Adipocyte (in vitro differentiated cells): Measurements from ENCODE around the gene PITPNC1.

Experiments
- DNase-seq: peaks from one replicate; pipeline ENCODE4 v3.0.0-alpha.2; 2015; ENCODE audit warnings: low read depth
- H3K27me3 ChIP-seq: replicated peaks from 2 replicates; pipeline ENCODE4 v1.7.0; 2013; ENCODE audit warnings: mild to moderate bottlenecking, low read length, moderate library complexity; ENCODE audit not compliant: control insufficient read depth, insufficient read depth
- H3K36me3 ChIP-seq: 2 replicates; pipeline ENCODE4 v1.7.0; 2013; ENCODE audit warnings: low read length, mild to moderate bottlenecking, moderate library complexity; ENCODE audit not compliant: control insufficient read depth, insufficient read depth, severe bottlenecking
- H3K4me1 ChIP-seq: 2 replicates; pipeline ENCODE4 v1.7.0; 2013; ENCODE audit warnings: mild to moderate bottlenecking, low read length, moderate library complexity; ENCODE audit not compliant: control insufficient read depth, insufficient read depth
- H3K4me3 ChIP-seq: 2 replicates; pipeline ENCODE4 v1.7.0; 2013; ENCODE audit warnings: mild to moderate bottlenecking, low read length, moderate library complexity
- H3K9ac ChIP-seq: 2 replicates; pipeline ENCODE4 v1.7.0; 2013; ENCODE audit warnings: mild to moderate bottlenecking, low read length, moderate library complexity
- H3K9me3 ChIP-seq: 2 replicates; pipeline ENCODE4 v1.7.0; 2013; ENCODE audit warnings: mild to moderate bottlenecking, low read length, moderate library complexity; ENCODE audit not compliant: control insufficient read depth

PITPNC1 gene

GRCh38 chr17:67729903-67730302 lies 352.8 kb downstream of the PITPNC1 start:
- peaks cover 3% of the 10 kb centered on the region for H3K9me3 ChIP-seq
- H3K4me1 ChIP-seq, result no peaks in the 10 kb centered on the region
- no peak overlapping the region for H3K4me3 ChIP-seq
- no peaks in the 10 kb centered on the region for H3K27me3 ChIP-seq
- H3K9ac ChIP-seq, result no peak overlapping the region
- no peak for DNase-seq
- peaks cover 76% of the 10 kb centered on the region for H3K36me3 ChIP-seq

DNA sequence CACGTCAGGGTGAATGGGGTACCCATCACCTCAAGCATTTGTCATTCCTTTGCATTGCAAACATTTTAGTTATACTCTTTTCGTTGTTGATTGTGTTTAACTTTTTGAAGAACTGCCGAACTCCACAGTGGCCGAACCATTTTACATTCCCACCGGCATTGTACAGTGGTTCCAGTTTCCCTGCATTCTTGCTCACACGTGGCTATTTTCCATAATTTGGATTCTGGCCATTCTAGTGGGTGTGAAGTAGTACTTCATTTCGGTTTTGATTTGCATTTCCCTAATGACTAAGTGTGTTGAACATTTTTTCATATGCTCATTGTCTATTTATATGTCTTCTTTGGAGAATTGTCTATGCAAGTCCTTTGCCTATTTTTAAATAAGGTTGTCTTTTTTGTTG lies 353.6 kb downstream of the PITPNC1 start:
- Histone ChIP-seq H3K4me3 (no peak overlapping the region), H3K4me1 (no peaks in the 10 kb centered on the region), H3K36me3 (peaks cover 75% of the 10 kb centered on the region), H3K9me3 (peaks cover 3% of the 10 kb centered on the region), H3K27me3 (no peaks in the 10 kb centered on the region), H3K9ac (no peak overlapping the region)
- DNase-seq, result no peak

DNA sequence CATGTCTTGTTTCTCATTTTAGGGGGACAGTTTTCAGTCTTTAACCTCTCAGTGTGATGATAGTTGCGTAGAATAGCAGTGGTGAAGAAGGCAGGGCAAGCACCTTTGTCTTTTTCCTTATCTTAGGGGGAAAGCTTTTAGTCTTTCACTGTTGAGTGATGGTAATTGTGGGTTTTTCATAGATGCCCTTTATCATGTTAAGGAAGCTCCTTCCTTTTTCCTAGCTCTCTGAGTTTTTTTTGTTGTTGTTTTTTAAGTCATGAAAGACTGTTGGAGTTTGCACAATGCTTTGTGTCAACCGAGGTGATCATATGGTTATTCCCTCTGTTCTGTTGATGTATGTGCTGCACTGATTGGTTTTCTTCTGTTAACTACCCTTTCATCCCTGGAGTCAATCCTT lies 356.4 kb downstream of the PITPNC1 start:
- Histone ChIP-seq H3K9me3 (peaks cover 3% of the 10 kb centered on the region), H3K9ac (no peak overlapping the region), H3K36me3 (peaks cover 80% of the 10 kb centered on the region), H3K4me1 (no peaks in the 10 kb centered on the region), H3K4me3 (no peak overlapping the region), H3K27me3 (no peaks in the 10 kb centered on the region)
- DNase-seq, result no peak

DNA sequence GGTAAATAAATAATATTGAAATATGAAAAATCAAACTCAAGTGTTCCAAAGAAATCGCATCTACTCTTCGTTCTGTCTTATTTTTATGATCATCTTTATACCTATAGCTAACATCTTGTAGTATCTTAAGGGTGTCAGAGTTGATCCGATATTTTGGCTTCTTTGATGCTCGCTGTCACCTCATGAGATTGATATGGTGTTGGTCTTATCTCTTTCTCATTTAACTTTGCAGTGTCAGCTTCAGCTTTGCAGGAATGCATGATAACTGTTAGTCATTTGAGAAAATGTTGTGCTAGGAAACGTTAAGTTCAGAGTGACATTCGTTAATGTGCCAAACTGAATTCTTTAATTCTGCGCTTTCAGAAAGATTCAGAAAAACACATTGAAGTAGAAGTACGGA lies 360.1 kb downstream of the PITPNC1 start:
- peaks cover 87% of the 10 kb centered on the region for H3K36me3 ChIP-seq
- DNase-seq, result no peak
- H3K4me3 ChIP-seq, result no peak overlapping the region
- H3K27me3 ChIP-seq, result no peaks in the 10 kb centered on the region
- H3K9ac ChIP-seq, result no peak overlapping the region
- no peaks in the 10 kb centered on the region for H3K4me1 ChIP-seq
- H3K9me3 ChIP-seq, result no peaks in the 10 kb centered on the region

GRCh38 chr17:67742025-67742424 lies 364.9 kb downstream of the PITPNC1 start:
- no peaks in the 10 kb centered on the region for H3K4me1 ChIP-seq
- no peak for DNase-seq
- no peak overlapping the region for H3K4me3 ChIP-seq
- H3K36me3 ChIP-seq, result peaks cover 88% of the 10 kb centered on the region
- no peak overlapping the region for H3K9ac ChIP-seq
- no peaks in the 10 kb centered on the region for H3K27me3 ChIP-seq
- no peaks in the 10 kb centered on the region for H3K9me3 ChIP-seq
